Activated naive CD4-positive, alpha-beta T cell treated with anti-CD3 and anti-CD28 coated beads, Interleukin-2, amount 10 ng/mL, durations not matched to agents 7 days and 5 days (primary cell): ENCODE measurements around the gene SLC26A4.

Experiments
- CTCF ChIA-PET: fragments of 350-600 bp; sonication (Branson Sonifier 250); formaldehyde crosslinking; loops from one replicate; lab custom pipeline; 2021; ENCODE audit warnings: antibody characterized with exemption; lab: Charles Lee
- DNase-seq: peaks from one replicate; pipeline ENCODE4 v3.0.0-alpha.2; 2020
- H3K27ac Mint-ChIP-seq: one replicate; pipeline ENCODE4 v1.8.0; 2021; ENCODE audit warnings: mild to moderate bottlenecking, moderate library complexity, mixed read lengths
- H3K27me3 Mint-ChIP-seq: one replicate; pipeline ENCODE4 v1.8.0; 2021; ENCODE audit warnings: mild to moderate bottlenecking, mixed read lengths
- H3K36me3 Mint-ChIP-seq: one replicate; pipeline ENCODE4 v1.8.0; 2021; ENCODE audit warnings: mixed read lengths
- H3K4me1 Mint-ChIP-seq: one replicate; pipeline ENCODE4 v1.8.0; 2021; ENCODE audit warnings: mixed read lengths
- H3K4me3 Mint-ChIP-seq: one replicate; pipeline ENCODE4 v1.8.0; 2021; ENCODE audit warnings: mild to moderate bottlenecking, moderate library complexity, mixed read lengths
- H3K9me3 Mint-ChIP-seq: one replicate; pipeline ENCODE4 v1.8.0; 2021; ENCODE audit warnings: mixed read lengths

Gene SLC26A4

GRCh38 chr7:107693396-107693795 lies 32.8 kb downstream of the SLC26A4 start:
- H3K4me3 Mint-ChIP-seq = no peak overlapping the region
- no peak for DNase-seq
- peaks cover 7% of the 10 kb centered on the region for H3K27me3 Mint-ChIP-seq
- H3K4me1 Mint-ChIP-seq = no peaks in the 10 kb centered on the region
- H3K9me3 Mint-ChIP-seq = no peaks in the 10 kb centered on the region
- H3K36me3 Mint-ChIP-seq = no peaks in the 10 kb centered on the region
- H3K27ac Mint-ChIP-seq = no peak overlapping the region
- CTCF ChIA-PET = interaction anchor here (1.1 kb wide), 1 partner anchor 230 kb away, joined by 3 read pairs; no protein-coding TSS in a partner anchor

GRCh38 chr7:107694386-107694785 lies 33.8 kb downstream of the SLC26A4 start:
- H3K27ac Mint-ChIP-seq = no peak overlapping the region
- DNase-seq = no peak
- H3K27me3 Mint-ChIP-seq = peaks cover 7% of the 10 kb centered on the region
- H3K4me1 Mint-ChIP-seq = no peaks in the 10 kb centered on the region
- no peaks in the 10 kb centered on the region for H3K36me3 Mint-ChIP-seq
- H3K4me3 Mint-ChIP-seq = no peak overlapping the region
- H3K9me3 Mint-ChIP-seq = no peaks in the 10 kb centered on the region
- CTCF ChIA-PET = interaction anchor here (1.1 kb wide), 1 partner anchor 231 kb away, joined by 3 read pairs; no protein-coding TSS in a partner anchor

GRCh38 chr7:107696330-107696946 lies 35.8 kb downstream of the SLC26A4 start:
- Mint-ChIP-seq H3K27ac (no peak overlapping the region), H3K27me3 (peaks cover 3% of the 10 kb centered on the region), H3K4me3 (no peak overlapping the region), H3K36me3 (no peaks in the 10 kb centered on the region), H3K9me3 (no peaks in the 10 kb centered on the region), H3K4me1 (no peaks in the 10 kb centered on the region)
- no peak for DNase-seq
- CTCF ChIA-PET = interaction anchor here (1.3 to 1.5 kb wide), 2 partner anchors 23 to 233 kb away, joined by 3 to 4 read pairs; no protein-coding TSS in a partner anchor

GRCh38 chr7:107697321-107698049 lies 36.9 kb downstream of the SLC26A4 start:
- no peak for DNase-seq
- no peaks in the 10 kb centered on the region for H3K9me3 Mint-ChIP-seq
- H3K27me3 Mint-ChIP-seq = no peaks in the 10 kb centered on the region
- no peaks in the 10 kb centered on the region for H3K4me1 Mint-ChIP-seq
- no peak overlapping the region for H3K27ac Mint-ChIP-seq
- H3K4me3 Mint-ChIP-seq = no peak overlapping the region
- H3K36me3 Mint-ChIP-seq = no peaks in the 10 kb centered on the region
- CTCF ChIA-PET = interaction anchor here (1.5 kb wide), 1 partner anchor 234 kb away, joined by 4 read pairs; no protein-coding TSS in a partner anchor

- Mint-ChIP-seq H3K9me3 (no peaks in the 10 kb centered on the region), H3K4me1 (peaks cover 6% of the 10 kb centered on the region), H3K27me3 (no peaks in the 10 kb centered on the region), H3K36me3 (no peaks in the 10 kb centered on the region), H3K4me3 (no peak overlapping the region), H3K27ac (no peak overlapping the region)
- CTCF ChIA-PET = no interaction called here
- DNase-seq = no peak
These were observed 39.9 kb downstream of the SLC26A4 start for GRCh38 chr7:107700570-107700969.

GRCh38 chr7:107701191-107701590 lies 40.6 kb downstream of the SLC26A4 start:
- Mint-ChIP-seq H3K27ac (no peak overlapping the region), H3K36me3 (no peaks in the 10 kb centered on the region), H3K4me3 (no peak overlapping the region), H3K27me3 (no peaks in the 10 kb centered on the region), H3K4me1 (peaks cover 6% of the 10 kb centered on the region), H3K9me3 (no peaks in the 10 kb centered on the region)
- DNase-seq = no peak
- CTCF ChIA-PET = no interaction called here

GRCh38 chr7:107703219-107703618 lies 42.6 kb downstream of the SLC26A4 start:
- H3K9me3 Mint-ChIP-seq = no peaks in the 10 kb centered on the region
- DNase-seq = no peak
- CTCF ChIA-PET = no interaction called here

GRCh38 chr7:107703872-107704271 lies 43.2 kb downstream of the SLC26A4 start:
- Mint-ChIP-seq H3K36me3 (no peaks in the 10 kb centered on the region), H3K27ac (no peak overlapping the region)
- CTCF ChIA-PET = no interaction called here

More at GRCh38 chr7:107703219-107703618, 42.6 kb downstream of the SLC26A4 start:
- H3K36me3 Mint-ChIP-seq = no peaks in the 10 kb centered on the region
- H3K27ac Mint-ChIP-seq = no peak overlapping the region
- H3K4me3 Mint-ChIP-seq = no peak overlapping the region
- H3K4me1 Mint-ChIP-seq = peaks cover 6% of the 10 kb centered on the region
- no peaks in the 10 kb centered on the region for H3K27me3 Mint-ChIP-seq

GRCh38 chr7:107708956-107709355 lies 48.3 kb downstream of the SLC26A4 start:
- Mint-ChIP-seq H3K9me3 (no peaks in the 10 kb centered on the region), H3K27me3 (no peaks in the 10 kb centered on the region), H3K27ac (no peak overlapping the region), H3K36me3 (no peaks in the 10 kb centered on the region), H3K4me1 (no peaks in the 10 kb centered on the region), H3K4me3 (no peak overlapping the region)
- CTCF ChIA-PET = interaction anchor here (1.7 kb wide), 1 partner anchor 170 kb away, joined by 4 read pairs; no protein-coding TSS in a partner anchor
- DNase-seq = no peak

More at GRCh38 chr7:107703872-107704271, 43.2 kb downstream of the SLC26A4 start:
- Mint-ChIP-seq H3K4me3 (no peak overlapping the region), H3K9me3 (no peaks in the 10 kb centered on the region), H3K4me1 (peaks cover 6% of the 10 kb centered on the region), H3K27me3 (no peaks in the 10 kb centered on the region)
- DNase-seq = no peak

- Mint-ChIP-seq H3K4me1 (no peaks in the 10 kb centered on the region), H3K27ac (no peak overlapping the region), H3K4me3 (no peak overlapping the region), H3K36me3 (no peaks in the 10 kb centered on the region), H3K9me3 (no peaks in the 10 kb centered on the region), H3K27me3 (no peaks in the 10 kb centered on the region)
- CTCF ChIA-PET = interaction anchor here (1.4 kb wide), 1 partner anchor 13 kb away, joined by 4 read pairs; no protein-coding TSS in a partner anchor
- DNase-seq = no peak
These were observed 50.7 kb downstream of the SLC26A4 start for GRCh38 chr7:107711301-107711700.

GRCh38 chr7:107712025-107712424 lies 51.4 kb downstream of the SLC26A4 start:
- no peak overlapping the region for H3K27ac Mint-ChIP-seq
- H3K4me3 Mint-ChIP-seq = no peak overlapping the region

GRCh38 chr7:107712896-107713295 lies 52.3 kb downstream of the SLC26A4 start:
- no peaks in the 10 kb centered on the region for H3K4me1 Mint-ChIP-seq
- CTCF ChIA-PET = interaction anchor here (0.6 to 1.4 kb wide), 4 partner anchors 12 to 176 kb away, joined by 3 to 4 read pairs (median 3); no protein-coding TSS in a partner anchor
- no peaks in the 10 kb centered on the region for H3K36me3 Mint-ChIP-seq
- no peak overlapping the region for H3K27ac Mint-ChIP-seq
- DNase-seq = no peak
- H3K4me3 Mint-ChIP-seq = no peak overlapping the region
- H3K9me3 Mint-ChIP-seq = no peaks in the 10 kb centered on the region
- no peaks in the 10 kb centered on the region for H3K27me3 Mint-ChIP-seq

More at GRCh38 chr7:107712025-107712424, 51.4 kb downstream of the SLC26A4 start:
- no peak for DNase-seq
- H3K4me1 Mint-ChIP-seq = no peaks in the 10 kb centered on the region
- H3K9me3 Mint-ChIP-seq = no peaks in the 10 kb centered on the region
- H3K36me3 Mint-ChIP-seq = no peaks in the 10 kb centered on the region
- no peaks in the 10 kb centered on the region for H3K27me3 Mint-ChIP-seq
- CTCF ChIA-PET = interaction anchor here (1.0 to 1.4 kb wide), 2 partner anchors 13 to 14 kb away, joined by 3 to 4 read pairs; no protein-coding TSS in a partner anchor

GRCh38 chr7:107715531-107715930 lies 54.9 kb downstream of the SLC26A4 start:
- Mint-ChIP-seq H3K4me3 (no peak overlapping the region), H3K27me3 (no peaks in the 10 kb centered on the region), H3K4me1 (no peaks in the 10 kb centered on the region), H3K36me3 (no peaks in the 10 kb centered on the region), H3K27ac (no peak overlapping the region), H3K9me3 (no peaks in the 10 kb centered on the region)
- CTCF ChIA-PET = no interaction called here
- DNase-seq = no peak

GRCh38 chr7:107718456-107719193 lies 58.0 kb downstream of the SLC26A4 start:
- Mint-ChIP-seq H3K4me3 (no peak overlapping the region), H3K9me3 (no peaks in the 10 kb centered on the region), H3K4me1 (no peaks in the 10 kb centered on the region), H3K27me3 (no peaks in the 10 kb centered on the region), H3K27ac (no peak overlapping the region), H3K36me3 (no peaks in the 10 kb centered on the region)
- no peak for DNase-seq
- CTCF ChIA-PET = interaction anchor here (1.0 to 1.2 kb wide), 2 partner anchors 255 to 256 kb away, joined by 3 read pairs; no protein-coding TSS in a partner anchor
